Neuronal stem cell (in vitro differentiated cells): ENCODE results near the gene TMEM72. TPM values are rescaled to one million over a fixed set of nuclear protein-coding genes. Genes with fewer than 3 reads are reported as not detected.
A peak's percentile ranks its signal among the peaks of the same experiment; 100 is the strongest.

ENCODE experiments used
- DNase-seq: peaks from one replicate; pipeline ENCODE4 v3.0.0-alpha.2; 2013; ENCODE audit warnings: low spot score
- H2AFZ ChIP-seq: one replicate; pipeline ENCODE4 v1.6.1; 2013; ENCODE audit warnings: mild to moderate bottlenecking, low read length, inconsistent platforms
- H2AK5ac ChIP-seq: 2 replicates; pipeline ENCODE4 v1.6.1; 2013; ENCODE audit warnings: low read depth, mild to moderate bottlenecking, inconsistent platforms, low read length, moderate library complexity, mixed read lengths
- H2BK120ac ChIP-seq: 2 replicates; pipeline ENCODE4 v1.6.1; 2013; ENCODE audit warnings: low read depth, mild to moderate bottlenecking, inconsistent platforms, low read length, moderate library complexity, mixed read lengths
- H2BK12ac ChIP-seq: one replicate; pipeline ENCODE4 v1.6.1; 2013; ENCODE audit warnings: low read length, inconsistent platforms
- H2BK15ac ChIP-seq: 2 replicates; pipeline ENCODE4 v1.6.1; 2013; ENCODE audit warnings: mild to moderate bottlenecking, low read length, inconsistent platforms, mixed read lengths
- H2BK5ac ChIP-seq: one replicate; pipeline ENCODE4 v1.6.1; 2013; ENCODE audit warnings: inconsistent platforms, mild to moderate bottlenecking, low read length, moderate library complexity
- H3K14ac ChIP-seq: one replicate; pipeline ENCODE4 v1.6.1; 2013; ENCODE audit warnings: low read length, inconsistent platforms
- H3K18ac ChIP-seq: 2 replicates; pipeline ENCODE4 v1.6.1; 2013; ENCODE audit warnings: low read length, inconsistent platforms
- H3K23ac ChIP-seq: 2 replicates; pipeline ENCODE4 v1.6.1; 2013; ENCODE audit warnings: low read depth, mild to moderate bottlenecking, mixed read lengths, low read length, inconsistent platforms; ENCODE audit not compliant: poor library complexity
- H3K27ac ChIP-seq: replicated peaks from 3 replicates; pipeline ENCODE4 v1.5.1; 2013; ENCODE audit warnings: low read length, inconsistent platforms
- H3K27me3 ChIP-seq, 3 experiments: 2 replicates each; pipeline ENCODE4 v1.6.1; 2013; ENCODE audit warnings: low read length in 3 of 3, mild to moderate bottlenecking in 2 of 3, inconsistent platforms in 1 of 3, low read depth in 1 of 3, mixed read lengths in 1 of 3, moderate library complexity in 1 of 3; ENCODE audit not compliant: control insufficient read depth in 3 of 3, insufficient read depth in 3 of 3
- H3K36me3 ChIP-seq, 2 donors: replicated peaks in 1 of 2; 2 replicates each; pipeline ENCODE4 v1.6.1; 2013; ENCODE audit warnings: low read length in 2 of 2; ENCODE audit not compliant: control insufficient read depth in 2 of 2, insufficient read depth in 2 of 2
- H3K4ac ChIP-seq: 2 replicates; pipeline ENCODE4 v1.6.1; 2013; ENCODE audit warnings: inconsistent platforms, mild to moderate bottlenecking, low read length, moderate library complexity
- H3K4me1 ChIP-seq, 2 donors: 1 replicate in 1 of 2; 2 replicates in 1 of 2; pipeline ENCODE4 v1.6.1; 2013; ENCODE audit warnings: low read length in 2 of 2, low read depth in 1 of 2; ENCODE audit not compliant: control insufficient read depth in 2 of 2, insufficient read depth in 1 of 2
- H3K4me2 ChIP-seq: one replicate; pipeline ENCODE4 v1.6.1; 2013; ENCODE audit warnings: mild to moderate bottlenecking, low read length, inconsistent platforms; ENCODE audit not compliant: insufficient read depth, poor library complexity, severe bottlenecking
- H3K4me3 ChIP-seq, 2 donors: 2 replicates each; pipeline ENCODE4 v1.5.1; 2013; ENCODE audit warnings: low read length in 2 of 2, mild to moderate bottlenecking in 2 of 2, inconsistent platforms in 1 of 2, moderate library complexity in 1 of 2
- H3K79me1 ChIP-seq: one replicate; pipeline ENCODE4 v1.6.1; 2013; ENCODE audit warnings: low read depth, mild to moderate bottlenecking, inconsistent platforms, low read length, moderate library complexity
- H3K9ac ChIP-seq: one replicate; pipeline ENCODE4 v1.6.1; 2013; ENCODE audit warnings: mild to moderate bottlenecking, low read depth, low read length, inconsistent platforms; ENCODE audit not compliant: poor library complexity
- H3K9me3 ChIP-seq, 2 donors: replicated peaks in 1 of 2; 2 replicates each; pipeline versions ENCODE3 to v1.6.1; 2013; ENCODE audit warnings: low read length in 2 of 2, mild to moderate bottlenecking in 2 of 2, inconsistent platforms in 1 of 2, low read depth in 1 of 2, mixed read lengths in 1 of 2, moderate library complexity in 1 of 2; ENCODE audit not compliant: control insufficient read depth in 2 of 2, insufficient read depth in 1 of 2
- H4K8ac ChIP-seq: one replicate; pipeline ENCODE4 v1.6.1; 2013; ENCODE audit warnings: low read depth, mild to moderate bottlenecking, inconsistent platforms, low read length, moderate library complexity
- H4K91ac ChIP-seq: one replicate; pipeline ENCODE4 v1.6.1; 2013; ENCODE audit warnings: low read length, low read depth, mild to moderate bottlenecking, inconsistent platforms; ENCODE audit not compliant: poor library complexity
- WGBS, 2 donors: extraction: QIAGEN DNeasy Blood & Tissue Kit; methylation state at CpG; one replicate each; pipeline ENCODE4 v1.1.7; 2013; ENCODE audit warnings: missing lambda C conversion rate in 2 of 2, mixed read lengths in 1 of 2; ENCODE audit not compliant: insufficient read length in 2 of 2, insufficient replicate concordance in 1 of 2; ENCODE audit errors: extremely low coverage in 2 of 2; 5-methylcytosine and 5-hydroxymethylcytosine counted together
- polyA plus RNA-seq, 2 experiments: library from polyadenylated mRNA; stranded (reverse); fragments of 200-250 nt; gene quantifications; one replicate each; pipeline ENCODE4 v1.2.3, GENCODE V29; 2013

The TMEM72 gene
- not detected for polyA plus RNA-seq (2013, experiment 1 of 2)
- 0.03 TPM for polyA plus RNA-seq (2013, experiment 2 of 2)

- WGBS, 2 donors = no CpG with 5 or more reads among the region's 12 CpGs
- Histone ChIP-seq H2AK5ac (peak within 1 kb of the TSS; percentile 32), H3K9me3 (no peaks in the 10 kb centered on the region), H3K23ac (no peak within 1 kb of the TSS), H4K91ac (no peak within 1 kb of the TSS), H3K4ac (no peak within 1 kb of the TSS), H3K27me3 (peaks cover 0 to 5% (median 0%) of the 10 kb centered on the region in 3 experiments), H2AFZ (no peak within 1 kb of the TSS), H3K14ac (no peak within 1 kb of the TSS), H3K9ac (no peak within 1 kb of the TSS), H3K4me3 (no peak within 1 kb of the TSS), H3K79me1 (no peaks in the 10 kb centered on the region), H2BK120ac (no peak within 1 kb of the TSS), H3K18ac (peak within 1 kb of the TSS; percentile 69), H3K4me2 (no peak within 1 kb of the TSS), H2BK12ac (no peak within 1 kb of the TSS), H3K4me1 (peaks cover 0 to 25% of the 10 kb centered on the region in 2 donors), H2BK15ac (peak within 1 kb of the TSS; percentile 11), H4K8ac (no peak within 1 kb of the TSS), H3K36me3 (no peaks in the 10 kb centered on the region), H2BK5ac (no peak within 1 kb of the TSS), H3K27ac (no peak within 1 kb of the TSS)
- no peak for DNase-seq
Measured at GRCh38 chr10:44911081-44911540, at the start of gene TMEM72. TSS of gene TMEM72 (plus strand) at chr10:44911337. CDS start at chr10:44911513, 176 bp downstream.

GRCh38 chr10:44862006-44862751, 49.0 kb upstream of the TMEM72 start:
- no CpG with 5 or more reads among the region's 12 CpGs for WGBS, 2 donors
- Histone ChIP-seq H3K27me3 (peaks cover 0 to 37% (median 11%) of the 10 kb centered on the region in 3 experiments), H3K27ac (no peak overlapping the region)

GRCh38 chr10:44862924-44863323, 48.2 kb upstream of the TMEM72 start:
- peaks cover 0 to 5% of the 10 kb centered on the region in 2 donors for H3K9me3 ChIP-seq
- no peak overlapping the region for H2AK5ac ChIP-seq
- H3K18ac ChIP-seq = no peak overlapping the region
- peaks cover under 1 to 19% of the 10 kb centered on the region in 2 donors for H3K4me1 ChIP-seq
- H4K91ac ChIP-seq = no peak overlapping the region
- H2BK12ac ChIP-seq = no peak overlapping the region
- H4K8ac ChIP-seq = no peak overlapping the region
- no peak for DNase-seq
- H2BK5ac ChIP-seq = no peak overlapping the region
- peaks cover 0 to 37% (median 11%) of the 10 kb centered on the region in 3 experiments for H3K27me3 ChIP-seq
- no peak overlapping the region for H3K23ac ChIP-seq
- H3K27ac ChIP-seq = no peak overlapping the region
- H2BK120ac ChIP-seq = no peak overlapping the region
- H3K9ac ChIP-seq = no peak overlapping the region
- H2AFZ ChIP-seq = no peak overlapping the region
- no peak overlapping the region for H3K4me2 ChIP-seq
- H3K4ac ChIP-seq = no peak overlapping the region
- no peaks in the 10 kb centered on the region for H3K79me1 ChIP-seq
- H2BK15ac ChIP-seq = no peak overlapping the region
- H3K4me3 ChIP-seq = no peak overlapping the region
- H3K14ac ChIP-seq = no peak overlapping the region
- H3K36me3 ChIP-seq = no peaks in the 10 kb centered on the region
- WGBS, 2 donors = no CpG with 5 or more reads among the region's 4 CpGs

More at GRCh38 chr10:44862006-44862751, 49.0 kb upstream of the TMEM72 start:
- peaks cover 0 to 5% of the 10 kb centered on the region in 2 donors for H3K9me3 ChIP-seq
- peak overlapping the region; percentile 60 for H3K9ac ChIP-seq
- H3K4me3 ChIP-seq = no peak overlapping the region
- no peak overlapping the region for H2BK120ac ChIP-seq
- H3K79me1 ChIP-seq = no peaks in the 10 kb centered on the region
- H3K14ac ChIP-seq = no peak overlapping the region
- peak overlapping the region; percentile 77 for H3K18ac ChIP-seq
- peak overlapping the region; percentile 54 for H2BK15ac ChIP-seq
- H4K91ac ChIP-seq = no peak overlapping the region
- H3K4me2 ChIP-seq = no peak overlapping the region
- H2AFZ ChIP-seq = no peak overlapping the region
- no peak for DNase-seq
- no peak overlapping the region for H4K8ac ChIP-seq
- no peaks in the 10 kb centered on the region for H3K36me3 ChIP-seq
- no peak overlapping the region for H3K4ac ChIP-seq
- peak overlapping the region; percentile 89 for H2AK5ac ChIP-seq
- no peak overlapping the region for H3K23ac ChIP-seq
- no peak overlapping the region for H2BK12ac ChIP-seq
- no peak overlapping the region for H2BK5ac ChIP-seq
- peaks cover 2 to 20% of the 10 kb centered on the region in 2 donors for H3K4me1 ChIP-seq

GRCh38 chr10:44863344-44864047, 47.6 kb upstream of the TMEM72 start:
- Histone ChIP-seq H3K18ac (no peak overlapping the region), H3K4me3 (no peak overlapping the region), H2AFZ (peak overlapping the region; percentile 94), H3K14ac (no peak overlapping the region), H2BK15ac (no peak overlapping the region), H3K79me1 (no peaks in the 10 kb centered on the region), H3K27ac (no peak overlapping the region), H3K23ac (no peak overlapping the region), H3K9ac (no peak overlapping the region), H2BK5ac (no peak overlapping the region), H4K8ac (no peak overlapping the region), H2AK5ac (no peak overlapping the region), H4K91ac (no peak overlapping the region), H2BK120ac (no peak overlapping the region), H3K4me2 (peak overlapping the region; percentile 89), H3K9me3 (peaks cover 0 to 5% of the 10 kb centered on the region in 2 donors), H3K4me1 (peaks cover 0 to 16% of the 10 kb centered on the region in 2 donors), H3K27me3 (peaks cover 0 to 37% (median 11%) of the 10 kb centered on the region in 3 experiments), H3K36me3 (no peaks in the 10 kb centered on the region), H2BK12ac (no peak overlapping the region), H3K4ac (no peak overlapping the region)
- DNase-seq = no peak
- no CpG with 5 or more reads among the region's 15 CpGs for WGBS, 2 donors
